OCI-LY3 (cell line): ENCODE data around the gene CNTNAP2.

Experiments used
- CTCF ChIP-seq: fragments of 200-600, 300-600 bp; sonication (generic); IDR thresholded peaks from 2 replicates; pipeline ENCODE4 v1.5.1; 2014; ENCODE audit warnings: antibody characterized with exemption, low read length, low read depth
- EZH2phosphoT487 ChIP-seq: fragments of 200-600 bp; shearing (Covaris generic); IDR thresholded peaks from 2 replicates; pipeline ENCODE4 v1.6.1; 2018; ENCODE audit warnings: antibody characterized with exemption, mixed run types, low read depth

- no peak for TF ChIP-seq CTCF
- no peak for TF ChIP-seq EZH2phosphoT487
Observed at GRCh38 chr7:148328906-148329305, 2212.3 kb downstream of the CNTNAP2 start.
